Mammary epithelial cell (primary cell): Measurements from ENCODE around the gene BCL2L14.

Experiments used
- EZH2 ChIP-seq: IDR thresholded peaks from 2 replicates; pipeline ENCODE4 v1.6.1; 2012; ENCODE audit warnings: low read length, inconsistent platforms, borderline replicate concordance
- TF ChIP-seq, protein P1 (sequence below), 2 donors: IDR thresholded peaks in 1 of 2; conservative IDR thresholded peaks in 1 of 2; 2 replicates each; pipeline ENCODE4 v1.5.1; 2011 to 2012; ENCODE audit warnings: inconsistent platforms in 2 of 2, low read length in 2 of 2, mild to moderate bottlenecking in 2 of 2, control low read depth in 1 of 2, low read depth in 1 of 2; ENCODE audit not compliant: insufficient read depth in 1 of 2; ENCODE audit errors: extremely low read depth in 1 of 2

DNA sequence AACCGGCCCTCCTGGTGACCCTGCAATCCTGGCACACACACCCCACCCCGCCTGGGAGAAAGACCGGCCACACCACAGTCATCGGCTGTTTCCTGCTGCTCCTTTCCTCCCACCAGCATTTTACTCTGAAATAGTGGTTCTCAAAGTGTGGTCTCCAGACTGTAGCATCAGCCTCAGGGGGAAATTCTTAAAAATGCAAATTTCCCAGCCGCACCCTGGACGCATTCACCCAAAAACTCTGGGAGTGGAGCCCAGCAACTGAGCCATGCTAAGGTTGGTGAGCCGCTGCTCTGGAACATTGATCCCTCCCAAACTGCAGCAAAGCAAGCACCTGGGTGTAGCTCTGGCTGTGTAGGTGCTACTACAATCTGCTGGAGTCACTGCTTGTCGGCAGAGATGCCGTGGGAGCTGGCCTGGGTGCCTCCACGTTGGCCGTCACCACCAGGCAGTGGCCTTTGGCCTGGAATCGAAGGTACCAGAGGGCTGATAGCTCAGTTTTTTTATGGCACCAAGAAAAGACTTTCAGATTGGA is 38.4 kb upstream of the BCL2L14 start:
- TF ChIP-seq EZH2 = no peak
- TF ChIP-seq, protein P1, sequence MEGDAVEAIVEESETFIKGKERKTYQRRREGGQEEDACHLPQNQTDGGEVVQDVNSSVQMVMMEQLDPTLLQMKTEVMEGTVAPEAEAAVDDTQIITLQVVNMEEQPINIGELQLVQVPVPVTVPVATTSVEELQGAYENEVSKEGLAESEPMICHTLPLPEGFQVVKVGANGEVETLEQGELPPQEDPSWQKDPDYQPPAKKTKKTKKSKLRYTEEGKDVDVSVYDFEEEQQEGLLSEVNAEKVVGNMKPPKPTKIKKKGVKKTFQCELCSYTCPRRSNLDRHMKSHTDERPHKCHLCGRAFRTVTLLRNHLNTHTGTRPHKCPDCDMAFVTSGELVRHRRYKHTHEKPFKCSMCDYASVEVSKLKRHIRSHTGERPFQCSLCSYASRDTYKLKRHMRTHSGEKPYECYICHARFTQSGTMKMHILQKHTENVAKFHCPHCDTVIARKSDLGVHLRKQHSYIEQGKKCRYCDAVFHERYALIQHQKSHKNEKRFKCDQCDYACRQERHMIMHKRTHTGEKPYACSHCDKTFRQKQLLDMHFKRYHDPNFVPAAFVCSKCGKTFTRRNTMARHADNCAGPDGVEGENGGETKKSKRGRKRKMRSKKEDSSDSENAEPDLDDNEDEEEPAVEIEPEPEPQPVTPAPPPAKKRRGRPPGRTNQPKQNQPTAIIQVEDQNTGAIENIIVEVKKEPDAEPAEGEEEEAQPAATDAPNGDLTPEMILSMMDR (conservative IDR thresholded peaks at IDR 0.05 in 1 of 2, IDR thresholded peaks at IDR 0.05 in 1 of 2; ENCODE audit: extremely low read depth in 1 of 2, insufficient read depth in 1 of 2, low read depth in 1 of 2, low read length in 2 of 2) = no peak
